ENCODE measurements around the gene SMC5. TPM values are rescaled to one million over a fixed set of nuclear protein-coding genes. Genes with fewer than 3 reads are reported as not detected.
A peak's percentile ranks its signal among the peaks of the same experiment; 100 is the strongest.

The SMC5 gene
- total RNA-seq, 1 experiment from 2014 or later = 15.1 TPM

GRCh38 chr9:70352356-70352755, 93.6 kb downstream of the SMC5 start:
- peak; percentile 31; the same call in 1 of the 2 replicates for ATAC-seq
- Histone ChIP-seq H3K9me3 (ENCODE audit: low read length) (no peaks in the 10 kb centered on the region), H2AFZ (ENCODE audit: low read length) (no peak overlapping the region), H3K4me3 (ENCODE audit: low read length) (no peak overlapping the region), H3K79me2 (ENCODE audit: low read length) (no peaks in the 10 kb centered on the region), H3K27me3 (ENCODE audit: low read length) (no peaks in the 10 kb centered on the region), H3F3A (ENCODE audit: low read length, unreplicated experiment) (no peaks in the 10 kb centered on the region), H3K9me2 (replicated peaks; ENCODE audit: low read length) (no peaks in the 10 kb centered on the region), H3K4me1 (ENCODE audit: insufficient read depth, low read length) (no peaks in the 10 kb centered on the region; the same call in 1 of the 2 replicates), H3K36me3 (ENCODE audit: low read depth, low read length) (peaks cover 13% of the 10 kb centered on the region; the same call in 1 of the 2 replicates), H3K27ac (ENCODE audit: low read length) (no peak overlapping the region), H3K4me2 (ENCODE audit: low read length) (no peak overlapping the region), H3K9ac (ENCODE audit: low read length) (no peak overlapping the region), H4K20me1 (ENCODE audit: low read length) (no peaks in the 10 kb centered on the region)
- BruUV-seq (replicated peaks) = TSS peak; percentile 13
- DNase-seq = peak; percentile 22
- CTCF ChIA-PET = no interaction called here
- TF ChIP-seq CTCF (conservative IDR thresholded peaks at IDR 0.05; ENCODE audit: low read depth, low read length) = no peak
- TF ChIP-seq EZH2 (IDR thresholded peaks at IDR 0.05; ENCODE audit: low read length, unreplicated experiment) = no peak
- no peak for TF ChIP-seq EZH2phosphoT487 (IDR thresholded peaks at IDR 0.05; ENCODE audit: borderline replicate concordance, low read length)
- POLR2A ChIA-PET (ENCODE audit: unreplicated experiment) = no interaction called here
- intact Hi-C loops (cut with micrococcal nuclease) = no loop called here

GRCh38 chr9:70352802-70353201, 94.0 kb downstream of the SMC5 start:
- Histone ChIP-seq H3K27ac (ENCODE audit: low read length) (no peak overlapping the region), H4K20me1 (ENCODE audit: low read length) (no peaks in the 10 kb centered on the region), H3K27me3 (ENCODE audit: low read length) (no peaks in the 10 kb centered on the region), H3K9me2 (replicated peaks; ENCODE audit: low read length) (no peaks in the 10 kb centered on the region), H3K9me3 (ENCODE audit: low read length) (no peaks in the 10 kb centered on the region), H3K9ac (ENCODE audit: low read length) (no peak overlapping the region), H3K79me2 (ENCODE audit: low read length) (no peaks in the 10 kb centered on the region), H3K4me2 (ENCODE audit: low read length) (no peak overlapping the region), H3K4me1 (ENCODE audit: insufficient read depth, low read length) (no peaks in the 10 kb centered on the region; the same call in 1 of the 2 replicates), H3K36me3 (ENCODE audit: low read depth, low read length) (peaks cover 13% of the 10 kb centered on the region; the same call in 1 of the 2 replicates), H3F3A (ENCODE audit: low read length, unreplicated experiment) (no peaks in the 10 kb centered on the region), H3K4me3 (ENCODE audit: low read length) (no peak overlapping the region), H2AFZ (ENCODE audit: low read length) (no peak overlapping the region)
- ATAC-seq (no peak), DNase-seq (no peak)
- ChIA-PET CTCF (no interaction called here), POLR2A (ENCODE audit: unreplicated experiment) (no interaction called here)
- BruUV-seq (replicated peaks) = no TSS peak
- no peak for TF ChIP-seq EZH2 (IDR thresholded peaks at IDR 0.05; ENCODE audit: low read length, unreplicated experiment)
- TF ChIP-seq CTCF (conservative IDR thresholded peaks at IDR 0.05; ENCODE audit: low read depth, low read length) = no peak
- TF ChIP-seq EZH2phosphoT487 (IDR thresholded peaks at IDR 0.05; ENCODE audit: borderline replicate concordance, low read length) = no peak
- intact Hi-C loops (cut with micrococcal nuclease) = no loop called here

GRCh38 chr9:70355801-70356200, 97.0 kb downstream of the SMC5 start:
- H3K4me2 ChIP-seq (ENCODE audit: low read length) = no peak overlapping the region
- H3K9me2 ChIP-seq (replicated peaks; ENCODE audit: low read length) = no peaks in the 10 kb centered on the region
- no peak overlapping the region for H3K27ac ChIP-seq (ENCODE audit: low read length)
- ChIA-PET CTCF (no interaction called here), POLR2A (ENCODE audit: unreplicated experiment) (interaction anchor here (0.6 kb wide), 1 partner anchor 57 kb away, joined by 3 read pairs; no protein-coding TSS in a partner anchor)
- TF ChIP-seq EZH2 (IDR thresholded peaks at IDR 0.05; ENCODE audit: low read length, unreplicated experiment) (no peak), EZH2phosphoT487 (IDR thresholded peaks at IDR 0.05; ENCODE audit: borderline replicate concordance, low read length) (no peak), CTCF (conservative IDR thresholded peaks at IDR 0.05; ENCODE audit: low read depth, low read length) (no peak)
- H2AFZ ChIP-seq (ENCODE audit: low read length) = no peak overlapping the region
- DNase-seq (no peak), ATAC-seq (no peak)
- no TSS peak for BruUV-seq (replicated peaks)
- no peaks in the 10 kb centered on the region for H3F3A ChIP-seq (ENCODE audit: low read length, unreplicated experiment)
- no peaks in the 10 kb centered on the region for H3K79me2 ChIP-seq (ENCODE audit: low read length)
- no peak overlapping the region for H3K4me3 ChIP-seq (ENCODE audit: low read length)
- H3K4me1 ChIP-seq (ENCODE audit: insufficient read depth, low read length) = no peaks in the 10 kb centered on the region
- no peak overlapping the region for H3K9ac ChIP-seq (ENCODE audit: low read length)
- no peaks in the 10 kb centered on the region for H4K20me1 ChIP-seq (ENCODE audit: low read length)
- H3K9me3 ChIP-seq (ENCODE audit: low read length) = no peaks in the 10 kb centered on the region
- H3K27me3 ChIP-seq (ENCODE audit: low read length) = no peaks in the 10 kb centered on the region
- peaks cover 4% of the 10 kb centered on the region; the same call in 1 of the 2 replicates for H3K36me3 ChIP-seq (ENCODE audit: low read depth, low read length)
- intact Hi-C loops (cut with micrococcal nuclease) = no loop called here
